Measurements from ENCODE around the gene SH3GLB2. TPM values are rescaled to one million over a fixed set of nuclear protein-coding genes. Genes with fewer than 3 reads are reported as not detected.

SH3GLB2 gene
- total and polyA plus RNA-seq, 2 of the 8 experiments (the other 6 are each of a cell fraction or from before 2014, with no cell fraction given): 52.7 to 79.9 TPM

DNA sequence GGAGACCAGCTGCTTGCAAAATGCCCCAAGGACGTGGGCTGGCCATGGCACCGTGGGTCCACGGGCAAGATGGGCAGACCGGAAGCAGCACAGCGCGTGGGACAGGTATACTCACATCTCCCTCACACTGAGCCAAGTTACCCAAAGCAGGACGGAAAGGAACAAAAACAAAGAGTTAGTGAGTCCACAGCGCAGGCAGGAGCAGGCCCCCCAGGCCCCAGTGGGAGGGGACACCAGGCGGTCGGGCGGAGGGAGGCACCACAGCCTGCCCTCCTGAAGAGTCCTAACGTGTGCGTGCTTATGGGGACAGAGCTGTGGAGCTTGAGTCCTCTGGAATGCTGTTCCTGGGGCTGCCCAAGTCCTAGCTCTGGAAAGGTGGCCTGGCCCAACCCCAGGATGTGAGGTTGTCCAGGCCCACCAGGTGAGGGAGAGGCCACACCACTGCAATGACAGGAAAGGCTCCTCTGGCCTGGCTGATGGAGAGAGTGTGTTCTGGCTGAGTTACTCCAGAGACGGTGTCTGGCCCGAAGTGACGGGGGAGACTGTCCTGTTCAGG is 15.2 kb downstream of the SH3GLB2 start:
- Histone ChIP-seq H3K9me3 (ENCODE audit: insufficient read depth in 2 of 2, low read depth in 1 of 2, low read length in 1 of 2) (no peaks in the 10 kb centered on the region), H3K18ac (ENCODE audit: extremely low read depth, low read length) (no peak overlapping the region), H4K91ac (replicated peaks; ENCODE audit: insufficient read length, low read length) (no peak overlapping the region), H3K4me1 (replicated peaks in 1 of 4; ENCODE audit: control insufficient read depth in 3 of 4, insufficient read depth in 4 of 4, low read length in 3 of 4) (no peaks in the 10 kb centered on the region), H3K23me2 (ENCODE audit: low read depth, low read length) (no peaks in the 10 kb centered on the region), H3K27me3 (replicated peaks in 1 of 4; ENCODE audit: control insufficient read depth in 3 of 4, extremely low read depth in 1 of 4, insufficient read depth in 3 of 4, low read length in 3 of 4) (no peaks in the 10 kb centered on the region), H4K5ac (ENCODE audit: insufficient read length, low read depth, low read length) (no peak overlapping the region), H3K4ac (replicated peaks; ENCODE audit: insufficient read length, low read depth, low read length) (no peak overlapping the region), H3K4me2 (ENCODE audit: insufficient read depth in 1 of 2, low read depth in 2 of 2, low read length in 2 of 2) (no peak overlapping the region), H3K14ac (ENCODE audit: insufficient read length) (no peak overlapping the region), H3K27ac (ENCODE audit: low read depth, low read length) (no peak overlapping the region), H3K36me3 (ENCODE audit: control insufficient read depth in 2 of 4, insufficient read depth in 4 of 4, low read length in 3 of 4) (peaks cover 9 to 44% (median 22%) of the 10 kb centered on the region in 4 experiments; a peak in 7 of 8 replicates), H3K9ac (replicated peaks in 1 of 4; ENCODE audit: extremely low read depth in 1 of 4, low read depth in 3 of 4, low read length in 3 of 4) (no peak overlapping the region), H2BK5ac (ENCODE audit: low read depth, low read length) (no peak overlapping the region), H2BK12ac (ENCODE audit: low read depth, low read length) (no peak overlapping the region), H2BK20ac (ENCODE audit: low read length) (no peak overlapping the region), H4K20me1 (replicated peaks in 1 of 2; ENCODE audit: control insufficient read depth in 1 of 2, insufficient read depth in 2 of 2, low read length in 2 of 2) (peaks cover 0 to 11% of the 10 kb centered on the region in 2 experiments), H2AK5ac (ENCODE audit: low read depth, low read length) (no peak overlapping the region), H4K8ac (ENCODE audit: extremely low read depth, insufficient read depth, low read length) (no peak overlapping the region; the same call in 1 of the 2 replicates), H3K23ac (ENCODE audit: insufficient read length) (no peak overlapping the region), H2AFZ (ENCODE audit: low read length) (no peak overlapping the region), H3K56ac (replicated peaks; ENCODE audit: insufficient read length, low read depth, low read length) (no peak overlapping the region), H3K79me1 (ENCODE audit: low read depth, low read length) (peaks cover 2% of the 10 kb centered on the region), H2BK15ac (ENCODE audit: low read length) (no peak overlapping the region), H3K4me3 (ENCODE audit: extremely low read depth in 1 of 4, insufficient read depth in 2 of 4, low read depth in 3 of 4, low read length in 4 of 4) (no peak overlapping the region), H2BK120ac (replicated peaks; ENCODE audit: low read depth, low read length) (no peak overlapping the region), H3K79me2 (ENCODE audit: control insufficient read depth in 1 of 2, insufficient read depth in 2 of 2, low read length in 2 of 2) (no peaks in the 10 kb centered on the region)
- ChIA-PET CTCF (ENCODE audit: partially characterized antibody) (interaction anchor here (0.8 to 1.7 kb wide), 3 partner anchors 9 to 26 kb away, joined by 3 to 6 read pairs (median 3); partner anchors contain the start of gene SH3GLB2), POLR2A (ENCODE audit: partially characterized antibody) (interaction anchor here (0.6 to 5.6 kb wide), 3 partner anchors 10 to 78 kb away, joined by 3 to 41 read pairs (median 5); no protein-coding TSS in a partner anchor)
- FAIRE-seq (no peak), DNase-seq (ENCODE audit: low read depth in 1 of 2, low spot score in 2 of 2) (no peak)
- 92% methylated on average over 15 of the region's 16 CpGs; no CpG with 5 or more reads in 1 of the 2 experiments for WGBS, 2 experiments (ENCODE audit: extremely low coverage in 1 of 2, insufficient coverage in 1 of 2, insufficient read length in 1 of 2, insufficient replicate concordance in 2 of 2, low coverage in 1 of 2, low lambda C conversion rate in 2 of 2, missing lambda C conversion rate in 1 of 2)
- TF ChIP-seq BACH1 (IDR thresholded peaks at IDR 0.05; ENCODE audit: low read length) (no peak), JUND (IDR thresholded peaks at IDR 0.05; ENCODE audit: low read length) (no peak), CBX8 (IDR thresholded peaks at IDR 0.05; ENCODE audit: borderline replicate concordance, low read depth, low read length) (no peak), KDM5A (IDR thresholded peaks at IDR 0.05; ENCODE audit: low read length) (no peak), RXRA (IDR thresholded peaks at IDR 0.05; ENCODE audit: insufficient read depth, low read depth, low read length) (no peak), SIRT6 (IDR thresholded peaks at IDR 0.05; ENCODE audit: low read length) (no peak), EZH2 (IDR thresholded peaks at IDR 0.05; ENCODE audit: low read depth, low read length, severe bottlenecking) (no peak), KDM1A (IDR thresholded peaks at IDR 0.05; ENCODE audit: borderline replicate concordance, low read length) (no peak), SP4 (IDR thresholded peaks at IDR 0.05; ENCODE audit: low read length) (no peak), USF2 (IDR thresholded peaks at IDR 0.05; ENCODE audit: low read length) (no peak)
